ENCODE data around the gene FTO. TPM values are rescaled to one million over a fixed set of nuclear protein-coding genes. Genes with fewer than 3 reads are reported as not detected.

FTO gene
- polyA plus RNA-seq, 3 donors, result 16.8 to 51.0 (median 37.7) TPM

GRCh38 chr16:54201200-54201599, 497.2 kb downstream of the FTO start:
- no peaks in the 10 kb centered on the region for H3K36me3 ChIP-seq (replicated peaks in 1 of 2; ENCODE audit: control insufficient read depth in 1 of 2, insufficient read depth in 2 of 2, low read length in 2 of 2)
- peak overlapping the region in 1 of 7 donors; percentile 45 for H3K27ac Mint-ChIP-seq
- H2AFZ ChIP-seq (ENCODE audit: insufficient read depth, low read depth, low read length, poor library complexity, severe bottlenecking), result no peak overlapping the region
- H3K36me3 Mint-ChIP-seq, result no peaks in the 10 kb centered on the region
- DNase-seq, result no peak
- 100% methylated on average over 2 of the region's 4 CpGs for WGBS (ENCODE audit: insufficient coverage)
- H3K9ac ChIP-seq (ENCODE audit: insufficient read depth, low read length, poor library complexity, severe bottlenecking), result no peak overlapping the region
- no peak overlapping the region for H3K4me3 Mint-ChIP-seq
- intact Hi-C loops (cut with micrococcal nuclease), result no loop called here
- H3K4me3 ChIP-seq (replicated peaks in 1 of 3; ENCODE audit: low read depth in 2 of 3, low read length in 3 of 3), result no peak overlapping the region
- TF ChIP-seq, protein P1, sequence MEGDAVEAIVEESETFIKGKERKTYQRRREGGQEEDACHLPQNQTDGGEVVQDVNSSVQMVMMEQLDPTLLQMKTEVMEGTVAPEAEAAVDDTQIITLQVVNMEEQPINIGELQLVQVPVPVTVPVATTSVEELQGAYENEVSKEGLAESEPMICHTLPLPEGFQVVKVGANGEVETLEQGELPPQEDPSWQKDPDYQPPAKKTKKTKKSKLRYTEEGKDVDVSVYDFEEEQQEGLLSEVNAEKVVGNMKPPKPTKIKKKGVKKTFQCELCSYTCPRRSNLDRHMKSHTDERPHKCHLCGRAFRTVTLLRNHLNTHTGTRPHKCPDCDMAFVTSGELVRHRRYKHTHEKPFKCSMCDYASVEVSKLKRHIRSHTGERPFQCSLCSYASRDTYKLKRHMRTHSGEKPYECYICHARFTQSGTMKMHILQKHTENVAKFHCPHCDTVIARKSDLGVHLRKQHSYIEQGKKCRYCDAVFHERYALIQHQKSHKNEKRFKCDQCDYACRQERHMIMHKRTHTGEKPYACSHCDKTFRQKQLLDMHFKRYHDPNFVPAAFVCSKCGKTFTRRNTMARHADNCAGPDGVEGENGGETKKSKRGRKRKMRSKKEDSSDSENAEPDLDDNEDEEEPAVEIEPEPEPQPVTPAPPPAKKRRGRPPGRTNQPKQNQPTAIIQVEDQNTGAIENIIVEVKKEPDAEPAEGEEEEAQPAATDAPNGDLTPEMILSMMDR (IDR thresholded peaks at IDR 0.05), result no peak
- H3K9me3 Mint-ChIP-seq, result peaks cover 0 to 8% (median 4%) of the 10 kb centered on the region in 7 donors
- no peaks in the 10 kb centered on the region for H3K4me1 Mint-ChIP-seq
- H4K20me1 ChIP-seq (ENCODE audit: insufficient read depth, low read length), result no peaks in the 10 kb centered on the region
- no peak overlapping the region for H3K27ac ChIP-seq (ENCODE audit: low read depth in 1 of 2, low read length in 2 of 2)
- no peaks in the 10 kb centered on the region for H3K9me3 ChIP-seq (replicated peaks in 1 of 2; ENCODE audit: control insufficient read depth in 1 of 2, insufficient read depth in 1 of 2, low read length in 2 of 2)
- H3K79me2 ChIP-seq (ENCODE audit: insufficient read depth, low read length), result no peaks in the 10 kb centered on the region
- H3K27me3 Mint-ChIP-seq (ENCODE audit: low read depth in 3 of 3), result peaks cover 0 to 2% (median 0%) of the 10 kb centered on the region in 3 donors
- H3K4me1 ChIP-seq (ENCODE audit: control insufficient read depth in 1 of 2, insufficient read depth in 2 of 2, low read length in 2 of 2), result no peaks in the 10 kb centered on the region
- no peaks in the 10 kb centered on the region for H3K27me3 ChIP-seq (ENCODE audit: control insufficient read depth in 2 of 2, insufficient read depth in 2 of 2, low read length in 2 of 2)
- H3K4me2 ChIP-seq (replicated peaks; ENCODE audit: extremely low read depth, low read length, poor library complexity, severe bottlenecking), result no peak overlapping the region

Small RNAs within 50 kb of the gene (small RNA-seq; reads per million reads assigned to genes)
- gene AC007347.2 (ENCODE audit: insufficient read length, low read depth), result not detected

Other genes with a start within 250 kb of the FTO start
- gene AKTIP, start 200.9 kb upstream of the FTO start, polyA plus RNA-seq, result 1 to 10 TPM; 5.8 to 9.9 (median 8.7) TPM
- gene RPGRIP1L, start 297 bp upstream of the FTO start, polyA plus RNA-seq, result under 1 TPM in 2 of 3 donors, not detected in 1; 0.11 to 0.18 TPM

All from CD14-positive monocyte (primary cell).